ENCODE results near the gene SAMD4A. TPM values are rescaled to one million over a fixed set of nuclear protein-coding genes. Genes with fewer than 3 reads are reported as not detected.
A peak's percentile ranks its signal among the peaks of the same experiment; 100 is the strongest.

Gene SAMD4A
- total RNA-seq, 2 donors from 2014 or later, result 11.2 to 15.3 TPM

- H3K9me3 ChIP-seq, result no peaks in the 10 kb centered on the region
- intact Hi-C loops (cut with DNase I), result no loop called here
- TF ChIP-seq POLR2A (IDR thresholded peaks at IDR 0.05), result no peak
- TF ChIP-seq CTCF (IDR thresholded peaks at IDR 0.05), result no peak
- no peak overlapping the region for H3K4me3 ChIP-seq
- ATAC-seq, result no peak
- no peaks in the 10 kb centered on the region for H3K4me1 ChIP-seq
- no peaks in the 10 kb centered on the region for H3K27me3 ChIP-seq
- WGBS, 2 donors, result 83 to 90% methylated on average over 2 of the region's 2 CpGs
- DNase-seq, result no peak
- H3K36me3 ChIP-seq (replicated peaks in 1 of 2; ENCODE audit: insufficient read depth in 1 of 2, low read depth in 2 of 2), result no peaks in the 10 kb centered on the region
- no peak overlapping the region for H3K27ac ChIP-seq
These were observed 12.5 kb upstream of the SAMD4A start for GRCh38 chr14:54554401-54554800.

GRCh38 chr14:54555651-54556050, 11.3 kb upstream of the SAMD4A start:
- TF ChIP-seq POLR2A (IDR thresholded peaks at IDR 0.05), result no peak
- TF ChIP-seq CTCF (IDR thresholded peaks at IDR 0.05), result no peak
- Histone ChIP-seq H3K27me3 (no peaks in the 10 kb centered on the region), H3K4me1 (no peaks in the 10 kb centered on the region), H3K36me3 (replicated peaks in 1 of 2; ENCODE audit: insufficient read depth in 1 of 2, low read depth in 2 of 2) (no peaks in the 10 kb centered on the region), H3K27ac (no peak overlapping the region), H3K9me3 (no peaks in the 10 kb centered on the region), H3K4me3 (no peak overlapping the region)
- ATAC-seq (no peak), DNase-seq (no peak)
- intact Hi-C loops (cut with DNase I), result loop anchor here (5.0 kb wide), 1 partner anchor 222 kb away; no protein-coding TSS in a partner anchor
- WGBS, 2 donors, result 95 to 98% methylated on average over 2 of the region's 2 CpGs

GRCh38 chr14:54556535-54556934, 10.4 kb upstream of the SAMD4A start:
- no peaks in the 10 kb centered on the region for H3K27me3 ChIP-seq
- intact Hi-C loops (cut with DNase I), result loop anchor here (5.0 kb wide), 1 partner anchor 221 kb away; no protein-coding TSS in a partner anchor
- H3K4me3 ChIP-seq, result no peak overlapping the region
- ATAC-seq (no peak), DNase-seq (no peak)
- no peaks in the 10 kb centered on the region for H3K4me1 ChIP-seq
- 77 to 84% methylated on average over 9 of the region's 9 CpGs for WGBS, 2 donors
- no peak overlapping the region for H3K27ac ChIP-seq
- H3K36me3 ChIP-seq (replicated peaks in 1 of 2; ENCODE audit: insufficient read depth in 1 of 2, low read depth in 2 of 2), result no peaks in the 10 kb centered on the region
- TF ChIP-seq CTCF (IDR thresholded peaks at IDR 0.05) (no peak), POLR2A (IDR thresholded peaks at IDR 0.05) (no peak)
- no peaks in the 10 kb centered on the region for H3K9me3 ChIP-seq

DNA sequence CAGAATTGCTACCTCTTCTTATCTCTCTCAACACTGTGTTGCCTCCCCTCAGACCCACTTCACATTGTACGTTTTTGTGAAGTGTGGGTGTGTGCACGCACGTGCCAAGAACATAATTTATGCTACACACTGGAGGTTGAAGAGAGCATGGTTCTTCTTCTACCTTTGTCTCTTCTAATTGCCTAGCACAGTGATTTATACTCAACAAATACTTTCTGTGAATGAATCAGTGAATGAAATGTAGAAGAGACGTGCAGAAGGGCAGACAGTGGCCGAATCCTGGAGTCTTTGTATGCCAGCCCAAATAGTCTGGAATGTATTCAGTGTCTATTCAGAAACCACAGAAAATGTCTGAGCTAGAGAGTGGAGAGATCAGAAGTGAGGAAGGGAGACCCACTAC, 4.6 kb upstream of the SAMD4A start:
- H3K27ac ChIP-seq, result no peak overlapping the region
- WGBS, 2 donors, result 55 to 63% methylated on average over 5 of the region's 5 CpGs
- H3K4me3 ChIP-seq, result no peak overlapping the region
- H3K36me3 ChIP-seq (replicated peaks in 1 of 2; ENCODE audit: insufficient read depth in 1 of 2, low read depth in 2 of 2), result no peaks in the 10 kb centered on the region
- peaks cover 9% of the 10 kb centered on the region for H3K4me1 ChIP-seq
- H3K27me3 ChIP-seq, result no peaks in the 10 kb centered on the region
- no peak for ATAC-seq
- no peaks in the 10 kb centered on the region for H3K9me3 ChIP-seq
- DNase-seq, result no peak
- no peak for TF ChIP-seq POLR2A (IDR thresholded peaks at IDR 0.05)
- no peak for TF ChIP-seq CTCF (IDR thresholded peaks at IDR 0.05)
- intact Hi-C loops (cut with DNase I), result no loop called here

DNA sequence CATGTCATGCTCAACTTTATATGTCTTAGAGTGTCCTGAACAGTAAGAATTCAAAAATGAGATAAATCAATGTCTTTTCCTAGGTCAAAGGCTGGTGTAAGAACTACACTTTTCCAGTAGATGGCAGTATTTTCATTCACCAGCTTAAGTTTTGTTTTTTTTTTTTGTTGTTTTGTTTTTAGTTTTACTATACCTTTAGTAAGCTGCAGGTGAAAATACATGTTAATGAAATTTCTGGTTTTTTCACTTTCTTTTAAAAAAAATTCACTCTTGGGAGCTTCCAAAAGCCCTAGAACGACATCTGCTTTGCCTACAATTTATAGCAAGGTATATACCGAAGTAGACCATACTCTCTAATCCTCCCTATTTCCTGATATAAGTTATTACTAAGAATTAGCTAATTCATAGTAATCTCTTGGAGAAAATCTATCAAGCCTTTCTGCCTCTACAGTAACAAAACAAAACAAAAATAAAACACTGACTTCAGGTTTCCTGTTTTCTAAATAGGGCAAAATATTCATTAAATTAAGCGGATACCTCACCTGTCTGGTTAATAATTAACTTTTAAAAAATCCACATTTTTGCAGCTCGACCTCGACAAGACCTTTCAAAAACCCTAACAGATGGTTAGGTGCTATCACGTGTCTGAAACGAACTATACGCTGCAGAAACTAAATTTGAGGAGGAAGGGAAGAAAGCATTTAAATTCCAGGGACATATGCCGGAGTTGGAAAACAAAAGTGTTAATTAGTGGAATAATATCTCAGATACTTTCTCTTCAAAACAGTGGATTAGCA, 2.7 kb upstream of the SAMD4A start:
- no peak for DNase-seq
- no peak for ATAC-seq
- H3K9me3 ChIP-seq, result no peaks in the 10 kb centered on the region
- H3K27ac ChIP-seq, result peak overlapping the region; percentile 99 to 100 (median 100)
- H3K27me3 ChIP-seq, result no peaks in the 10 kb centered on the region
- intact Hi-C loops (cut with DNase I), result no loop called here
- H3K36me3 ChIP-seq (replicated peaks in 1 of 2; ENCODE audit: insufficient read depth in 1 of 2, low read depth in 2 of 2), result no peaks in the 10 kb centered on the region
- H3K4me3 ChIP-seq, result peak overlapping the region in 1 of 2 donors; percentile 35
- 1% methylated on average over 9 of the region's 9 CpGs for WGBS, 2 donors
- H3K4me1 ChIP-seq, result peaks cover 13% of the 10 kb centered on the region
- TF ChIP-seq POLR2A (IDR thresholded peaks at IDR 0.05) (no peak), CTCF (IDR thresholded peaks at IDR 0.05) (peak; percentile 61 to 96 (median 78))
